Uterus (tissue), 2 donors: ENCODE results near the gene GPR63.

Source experiments
- CTCF ChIP-seq, 4 experiments: fragments of 200-600 bp in 2 of 4; fragments of 450-650 bp in 2 of 4; sonication (generic) in 2 of 4; IDR thresholded peaks; one replicate each; pipeline ENCODE4 v1.5.1; 2016 to 2019; ENCODE audit warnings: antibody characterized with exemption in 4 of 4, mild to moderate bottlenecking in 2 of 4, moderate library complexity in 1 of 4
- POLR2A ChIP-seq, 2 donors: fragments of 450-650 bp; IDR thresholded peaks; one replicate each; pipeline ENCODE4 v1.6.1; 2016; ENCODE audit warnings: antibody characterized with exemption in 2 of 2, mild to moderate bottlenecking in 1 of 2, moderate library complexity in 1 of 2

GRCh38 chr6:96761794-96762193 is 75.5 kb downstream of the GPR63 start:
- TF ChIP-seq CTCF (IDR thresholded peaks at IDR 0.05), result no peak
- TF ChIP-seq POLR2A (IDR thresholded peaks at IDR 0.05), result no peak
